ENCODE results near the gene GAB4. TPM values are rescaled to one million over a fixed set of nuclear protein-coding genes. Genes with fewer than 3 reads are reported as not detected.

The GAB4 gene
- total RNA-seq, 4 donors from 2014 or later: not detected

DNA sequence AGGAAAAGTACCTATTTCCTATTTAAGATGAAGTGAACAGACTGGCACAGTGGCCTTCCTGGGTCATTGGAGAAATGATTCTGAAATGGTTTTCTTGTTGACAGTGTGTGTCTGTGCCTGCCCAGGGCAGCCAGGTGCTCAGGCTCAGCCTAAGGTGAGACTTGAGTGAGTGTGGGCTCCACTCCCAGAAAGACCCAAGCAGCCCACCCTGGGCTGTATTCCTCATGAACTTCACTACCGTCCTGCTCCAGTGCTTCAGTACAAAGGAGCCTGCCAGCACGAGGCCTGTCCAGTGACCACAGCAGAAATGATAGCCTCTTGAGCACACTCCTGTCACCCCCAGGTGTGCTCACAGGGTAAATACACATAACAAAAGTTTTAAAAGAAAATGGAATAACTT, 49.5 kb downstream of the GAB4 start:
- Histone ChIP-seq H3K4me3 (no peak overlapping the region), H3K9me3 (no peaks in the 10 kb centered on the region), H3K36me3 (no peaks in the 10 kb centered on the region), H3K4me1 (no peaks in the 10 kb centered on the region), H3K27ac (no peak overlapping the region), H3K27me3 (no peaks in the 10 kb centered on the region)
- TF ChIP-seq EP300 (IDR thresholded peaks at IDR 0.05; ENCODE audit: low read depth): no peak
- TF ChIP-seq POLR2A (IDR thresholded peaks at IDR 0.05): no peak
- TF ChIP-seq, protein P1, sequence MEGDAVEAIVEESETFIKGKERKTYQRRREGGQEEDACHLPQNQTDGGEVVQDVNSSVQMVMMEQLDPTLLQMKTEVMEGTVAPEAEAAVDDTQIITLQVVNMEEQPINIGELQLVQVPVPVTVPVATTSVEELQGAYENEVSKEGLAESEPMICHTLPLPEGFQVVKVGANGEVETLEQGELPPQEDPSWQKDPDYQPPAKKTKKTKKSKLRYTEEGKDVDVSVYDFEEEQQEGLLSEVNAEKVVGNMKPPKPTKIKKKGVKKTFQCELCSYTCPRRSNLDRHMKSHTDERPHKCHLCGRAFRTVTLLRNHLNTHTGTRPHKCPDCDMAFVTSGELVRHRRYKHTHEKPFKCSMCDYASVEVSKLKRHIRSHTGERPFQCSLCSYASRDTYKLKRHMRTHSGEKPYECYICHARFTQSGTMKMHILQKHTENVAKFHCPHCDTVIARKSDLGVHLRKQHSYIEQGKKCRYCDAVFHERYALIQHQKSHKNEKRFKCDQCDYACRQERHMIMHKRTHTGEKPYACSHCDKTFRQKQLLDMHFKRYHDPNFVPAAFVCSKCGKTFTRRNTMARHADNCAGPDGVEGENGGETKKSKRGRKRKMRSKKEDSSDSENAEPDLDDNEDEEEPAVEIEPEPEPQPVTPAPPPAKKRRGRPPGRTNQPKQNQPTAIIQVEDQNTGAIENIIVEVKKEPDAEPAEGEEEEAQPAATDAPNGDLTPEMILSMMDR (IDR thresholded peaks at IDR 0.05): no peak
- no peak for TF ChIP-seq POLR2AphosphoS5 (IDR thresholded peaks at IDR 0.05)
- intact Hi-C loops (cut with DNase I; ENCODE audit: low total_unique reads): no loop called here
- WGBS, 2 donors (ENCODE audit: low coverage in 1 of 2): 70% methylated on average over 2 of the region's 2 CpGs; no CpG with 5 or more reads in 1 of the 2 donors
- no peak for DNase-seq
- in situ Hi-C loops (cut with MboI; ENCODE audit: low pct_ligation_motif_present in 1 of 4, low pct_unique_long_range_greater_than_20kb in 1 of 4, low sequenced_read_pairs in 3 of 4): no loop called here

DNA sequence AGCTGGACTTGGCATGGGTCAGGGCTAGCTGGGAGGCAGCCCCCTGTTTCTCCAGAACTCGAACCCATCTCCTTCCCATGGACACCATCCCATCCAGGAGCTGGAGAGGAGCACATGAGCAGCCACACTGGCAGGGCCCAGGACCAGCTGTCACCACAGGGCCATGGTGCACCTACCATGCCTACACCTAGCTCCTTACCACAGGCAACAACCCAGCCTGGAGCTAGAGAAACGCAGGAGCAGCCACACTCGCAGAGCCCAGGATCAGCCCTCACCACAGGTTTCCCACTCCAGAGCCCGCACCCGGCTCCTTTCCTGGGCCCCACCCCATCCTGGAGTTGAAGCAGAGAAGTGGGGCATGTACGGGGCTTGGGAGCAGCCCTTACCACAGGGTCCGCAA, 50.2 kb downstream of the GAB4 start:
- DNase-seq: no peak
- Histone ChIP-seq H3K4me1 (no peaks in the 10 kb centered on the region), H3K9me3 (no peaks in the 10 kb centered on the region), H3K27ac (no peak overlapping the region), H3K27me3 (no peaks in the 10 kb centered on the region), H3K36me3 (no peaks in the 10 kb centered on the region), H3K4me3 (no peak overlapping the region)
- intact Hi-C loops (cut with DNase I; ENCODE audit: low total_unique reads): no loop called here
- in situ Hi-C loops (cut with MboI; ENCODE audit: low pct_ligation_motif_present in 1 of 4, low pct_unique_long_range_greater_than_20kb in 1 of 4, low sequenced_read_pairs in 3 of 4): no loop called here
- TF ChIP-seq POLR2A (IDR thresholded peaks at IDR 0.05) (no peak), EP300 (IDR thresholded peaks at IDR 0.05; ENCODE audit: low read depth) (no peak), POLR2AphosphoS5 (IDR thresholded peaks at IDR 0.05) (no peak)
- 77 to 100% methylated on average over 1 to 7 of the region's 7 CpGs for WGBS, 2 donors (ENCODE audit: low coverage in 1 of 2)

DNA sequence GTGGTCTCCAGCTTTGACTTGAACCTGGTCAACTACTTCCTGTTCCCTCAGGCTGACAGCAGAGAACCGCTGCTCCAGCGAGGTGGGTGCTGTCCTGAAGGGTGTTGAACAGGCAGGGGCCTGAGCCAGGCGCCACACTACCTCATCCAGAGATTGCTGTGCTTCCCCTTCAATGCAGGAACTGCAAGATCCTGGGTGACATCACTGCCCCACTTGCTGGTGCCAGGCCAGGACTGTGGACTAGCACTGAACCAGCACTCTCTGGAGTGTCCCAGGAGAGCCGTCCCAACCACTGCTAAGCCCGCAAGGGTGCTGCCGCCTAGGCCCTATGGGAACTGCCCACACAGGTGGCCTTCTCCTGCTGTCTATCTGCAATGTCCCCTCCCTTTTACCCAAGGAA, 51.7 kb downstream of the GAB4 start:
- Histone ChIP-seq H3K27me3 (no peaks in the 10 kb centered on the region), H3K9me3 (no peaks in the 10 kb centered on the region), H3K4me3 (no peak overlapping the region), H3K36me3 (no peaks in the 10 kb centered on the region), H3K27ac (no peak overlapping the region), H3K4me1 (no peaks in the 10 kb centered on the region)
- TF ChIP-seq POLR2A (IDR thresholded peaks at IDR 0.05): no peak
- no peak for TF ChIP-seq EP300 (IDR thresholded peaks at IDR 0.05; ENCODE audit: low read depth)
- TF ChIP-seq, protein P1 (IDR thresholded peaks at IDR 0.05): no peak
- TF ChIP-seq POLR2AphosphoS5 (IDR thresholded peaks at IDR 0.05): no peak
- in situ Hi-C loops (cut with MboI; ENCODE audit: low pct_ligation_motif_present in 1 of 4, low pct_unique_long_range_greater_than_20kb in 1 of 4, low sequenced_read_pairs in 3 of 4) (no loop called here), intact Hi-C loops (cut with DNase I; ENCODE audit: low total_unique reads) (no loop called here)
- 82% methylated on average over 6 of the region's 6 CpGs; no CpG with 5 or more reads in 1 of the 2 donors for WGBS, 2 donors (ENCODE audit: low coverage in 1 of 2)
- no peak for DNase-seq

DNA sequence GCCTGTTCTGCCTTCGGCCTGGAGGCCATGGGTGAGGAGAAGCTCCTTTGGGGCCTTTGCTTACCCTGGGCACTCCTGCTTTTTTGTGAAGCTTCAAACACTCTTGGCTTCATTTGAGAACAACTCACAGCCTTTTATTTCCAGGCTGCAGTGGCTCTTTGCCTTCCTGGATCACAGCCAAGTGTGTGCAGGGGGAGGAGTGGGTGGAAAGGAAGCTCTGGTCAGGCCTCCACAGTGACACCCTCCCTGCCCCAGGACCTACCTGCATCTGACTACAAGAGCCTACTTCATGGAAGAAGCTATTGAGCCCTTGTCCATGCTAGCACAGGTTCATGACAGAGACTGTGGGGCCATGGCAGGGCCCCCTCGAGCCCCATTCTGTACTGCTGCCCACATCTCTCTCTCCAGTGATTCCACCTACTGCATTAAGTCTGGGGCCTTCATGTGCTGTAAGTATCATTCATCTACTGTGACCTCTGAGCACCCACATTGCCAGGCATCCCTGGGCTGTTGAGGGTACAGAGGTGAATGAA, 52.3 kb downstream of the GAB4 start:
- Histone ChIP-seq H3K9me3 (no peaks in the 10 kb centered on the region), H3K36me3 (no peaks in the 10 kb centered on the region), H3K27ac (no peak overlapping the region), H3K4me3 (no peak overlapping the region), H3K4me1 (no peaks in the 10 kb centered on the region), H3K27me3 (no peaks in the 10 kb centered on the region)
- no peak for DNase-seq
- 51% methylated on average over 2 of the region's 2 CpGs; no CpG with 5 or more reads in 1 of the 2 donors for WGBS, 2 donors (ENCODE audit: low coverage in 1 of 2)
- TF ChIP-seq, protein P1 (IDR thresholded peaks at IDR 0.05): no peak
- TF ChIP-seq POLR2A (IDR thresholded peaks at IDR 0.05) (no peak), EP300 (IDR thresholded peaks at IDR 0.05; ENCODE audit: low read depth) (no peak), POLR2AphosphoS5 (IDR thresholded peaks at IDR 0.05) (no peak)
- in situ Hi-C loops (cut with MboI; ENCODE audit: low pct_ligation_motif_present in 1 of 4, low pct_unique_long_range_greater_than_20kb in 1 of 4, low sequenced_read_pairs in 3 of 4) (no loop called here), intact Hi-C loops (cut with DNase I; ENCODE audit: low total_unique reads) (no loop called here)

DNA sequence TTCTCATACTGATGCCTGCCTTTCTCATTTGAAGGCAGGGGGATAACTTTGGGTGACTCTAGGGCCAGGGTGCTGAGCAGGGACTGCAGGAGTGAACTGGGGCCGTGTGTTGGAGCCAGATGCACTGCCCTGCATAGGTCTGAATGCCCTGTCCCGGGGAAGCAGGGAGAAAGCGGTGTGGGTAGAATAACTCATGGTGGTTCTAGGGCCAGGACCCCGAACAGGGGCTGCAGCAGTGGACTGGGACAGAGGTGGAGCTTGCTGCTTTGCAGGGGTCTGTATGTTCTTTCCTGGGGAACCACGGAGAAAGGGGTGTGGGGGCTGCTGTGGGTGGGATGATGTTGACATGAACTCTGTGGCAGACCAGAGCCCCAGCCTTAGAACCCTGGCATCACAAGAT, 52.9 kb downstream of the GAB4 start:
- TF ChIP-seq, protein P1 (IDR thresholded peaks at IDR 0.05): no peak
- TF ChIP-seq EP300 (IDR thresholded peaks at IDR 0.05; ENCODE audit: low read depth) (no peak), POLR2A (IDR thresholded peaks at IDR 0.05) (no peak), POLR2AphosphoS5 (IDR thresholded peaks at IDR 0.05) (no peak)
- Histone ChIP-seq H3K27me3 (no peaks in the 10 kb centered on the region), H3K9me3 (no peaks in the 10 kb centered on the region), H3K36me3 (no peaks in the 10 kb centered on the region), H3K27ac (no peak overlapping the region), H3K4me1 (no peaks in the 10 kb centered on the region), H3K4me3 (no peak overlapping the region)
- intact Hi-C loops (cut with DNase I; ENCODE audit: low total_unique reads): no loop called here
- DNase-seq: no peak
- in situ Hi-C loops (cut with MboI; ENCODE audit: low pct_ligation_motif_present in 1 of 4, low pct_unique_long_range_greater_than_20kb in 1 of 4, low sequenced_read_pairs in 3 of 4): no loop called here
- 72% methylated on average over 5 of the region's 5 CpGs; no CpG with 5 or more reads in 1 of the 2 donors for WGBS, 2 donors (ENCODE audit: low coverage in 1 of 2)

Data from transverse colon (tissue), 4 donors.